ENCODE measurements around the gene CKM.
A peak's percentile ranks its signal among the peaks of the same experiment; 100 is the strongest.

CKM gene

GRCh38 chr19:45322744-45323281 lies at the start of gene CKM:
CKM (minus strand) TSS chr19:45322875; CDS start chr19:45319713, 3,162 bp downstream.
- no peak for DNase-seq

- peak; percentile 94 to 96 for DNase-seq
These were observed 47.9 kb upstream of the CKM start, which contains the start of gene ERCC2 for GRCh38 chr19:45370410-45371204. ERCC2 (minus strand) TSS chr19:45370573; CDS start chr19:45370540, 33 bp downstream.

DNA sequence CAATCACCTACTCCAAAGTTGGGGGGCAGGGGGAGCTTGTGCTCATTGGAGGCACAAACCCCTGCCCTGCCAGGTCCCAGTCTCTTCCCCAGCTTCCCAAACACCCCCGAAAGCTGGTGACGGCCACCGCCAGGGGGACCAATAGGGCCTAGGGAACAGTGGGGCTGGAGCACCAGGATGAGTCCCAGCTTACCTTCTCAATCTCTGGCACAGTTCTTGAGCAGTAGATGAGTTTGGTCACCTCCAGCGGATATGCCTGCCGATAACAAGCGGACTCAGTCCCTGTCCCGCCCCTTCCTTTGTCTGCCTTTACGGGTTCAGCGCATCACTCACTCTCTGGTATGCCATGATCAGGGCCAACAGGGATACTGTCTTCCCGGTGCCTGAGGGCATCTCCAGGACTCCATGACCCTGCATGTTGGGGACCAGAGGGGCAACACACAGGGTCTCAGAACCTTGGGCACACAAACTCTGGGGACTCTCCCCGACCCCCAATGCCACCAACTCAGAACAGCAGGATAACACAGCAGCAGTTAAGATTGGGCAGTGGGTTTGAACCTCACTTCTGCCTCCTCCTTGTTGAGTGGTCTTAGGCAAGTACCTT lies 46.2 kb upstream of the CKM start:
- no peak for DNase-seq

GRCh38 chr19:45368127-45368526 lies 45.5 kb upstream of the CKM start:
- no peak for DNase-seq

- no peak for DNase-seq
These were observed 42.0 kb upstream of the CKM start for GRCh38 chr19:45364696-45365095.

GRCh38 chr19:45363861-45364459 lies 41.3 kb upstream of the CKM start:
- DNase-seq = no peak

GRCh38 chr19:45362291-45362690 lies 39.6 kb upstream of the CKM start:
- no peak for DNase-seq

DNA sequence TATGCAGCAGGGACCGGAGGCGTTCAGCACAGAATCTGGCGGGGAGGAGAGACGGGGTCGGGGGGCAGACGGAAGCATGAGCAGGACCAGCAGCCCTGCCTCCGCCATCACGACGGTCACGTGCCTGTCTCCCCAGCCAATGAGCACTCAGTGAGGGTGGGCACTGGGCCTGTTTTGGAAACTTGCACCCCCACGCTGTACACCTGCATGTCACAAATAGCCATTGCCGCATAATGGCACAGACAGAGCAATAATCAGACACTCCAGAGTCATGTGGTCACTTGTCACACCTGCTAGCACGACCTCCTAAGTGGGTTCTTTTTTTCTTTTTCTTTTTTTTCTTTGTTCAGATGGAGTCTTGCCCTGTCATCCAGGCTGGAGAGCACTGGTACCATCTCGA lies 38.9 kb upstream of the CKM start:
- no peak for DNase-seq

DNA sequence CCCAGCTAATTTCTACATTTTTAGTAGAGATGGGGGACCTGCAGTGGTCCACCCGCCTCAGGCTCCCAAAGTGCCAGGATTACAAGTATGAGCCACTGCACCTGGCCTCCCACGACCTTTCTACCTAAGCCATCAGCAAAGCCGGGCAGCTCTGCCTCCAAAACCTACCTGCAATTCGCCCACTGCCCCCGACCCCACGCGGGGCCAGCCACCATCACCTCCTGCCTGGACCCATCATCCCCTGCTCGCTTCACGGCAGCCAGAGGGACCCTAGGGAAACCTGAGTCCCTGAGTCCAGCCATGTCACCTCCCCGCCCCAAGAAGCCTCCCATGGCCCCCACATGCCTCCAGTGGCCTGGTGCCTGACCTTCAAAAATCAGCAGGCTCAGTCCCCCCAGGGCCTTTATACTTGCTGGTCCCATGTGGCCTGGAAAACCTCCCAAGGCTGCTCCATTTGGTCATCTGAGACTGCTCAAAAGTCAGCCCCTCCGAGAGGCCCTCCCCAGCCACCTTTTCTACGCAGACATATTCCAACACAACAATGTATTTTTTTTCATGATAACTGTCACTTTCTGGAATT lies 35.6 kb upstream of the CKM start:
- DNase-seq = no peak

GRCh38 chr19:45357445-45357783 lies 34.7 kb upstream of the CKM start:
- no peak for DNase-seq

GRCh38 chr19:45356760-45357444 lies 34.2 kb upstream of the CKM start:
- DNase-seq = no peak

DNA sequence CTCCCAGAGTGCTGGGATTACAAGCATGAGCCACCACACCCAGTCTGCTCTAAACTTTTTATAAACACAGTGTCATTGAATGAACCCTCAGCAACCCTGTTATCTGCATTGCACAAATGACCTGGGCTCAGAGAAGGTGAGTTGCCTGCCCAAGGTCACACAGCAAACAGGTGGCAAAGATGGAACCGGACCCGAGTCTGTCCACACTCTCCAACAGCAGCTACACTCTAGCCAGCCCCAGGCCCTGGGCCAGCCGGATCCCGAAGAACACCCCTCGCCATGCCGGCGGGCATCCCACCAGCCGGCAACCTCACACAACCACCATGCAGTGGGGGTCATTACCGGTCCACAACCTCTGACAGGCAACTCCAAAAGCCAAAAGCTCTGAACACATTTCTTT lies 33.2 kb upstream of the CKM start:
- DNase-seq = no peak

DNA sequence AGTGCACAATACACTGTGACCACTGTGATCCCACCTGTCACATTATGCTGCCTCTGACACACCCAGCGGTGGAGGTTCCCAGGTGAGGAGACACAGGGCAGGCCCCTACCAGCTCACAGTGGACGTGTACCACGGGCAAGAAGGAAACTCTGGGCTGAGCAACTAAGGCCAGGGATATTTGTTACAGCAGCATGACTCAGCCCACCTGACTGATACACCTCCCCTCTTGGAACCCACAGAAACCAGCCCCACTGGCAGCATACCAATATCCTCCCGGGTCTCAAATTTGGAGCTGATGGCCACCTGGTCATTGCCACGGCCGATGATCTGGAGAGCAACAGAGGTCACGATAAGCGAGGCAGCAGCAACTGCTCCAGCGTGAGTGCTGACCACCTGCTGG lies 32.7 kb upstream of the CKM start:
- no peak for DNase-seq

GRCh38 chr19:45354241-45354842 lies 31.7 kb upstream of the CKM start:
- DNase-seq = no peak

- DNase-seq = no peak
These were observed 30.5 kb upstream of the CKM start for GRCh38 chr19:45352914-45353796.

GRCh38 chr19:45352471-45352870 lies 29.8 kb upstream of the CKM start:
- DNase-seq = no peak

DNA sequence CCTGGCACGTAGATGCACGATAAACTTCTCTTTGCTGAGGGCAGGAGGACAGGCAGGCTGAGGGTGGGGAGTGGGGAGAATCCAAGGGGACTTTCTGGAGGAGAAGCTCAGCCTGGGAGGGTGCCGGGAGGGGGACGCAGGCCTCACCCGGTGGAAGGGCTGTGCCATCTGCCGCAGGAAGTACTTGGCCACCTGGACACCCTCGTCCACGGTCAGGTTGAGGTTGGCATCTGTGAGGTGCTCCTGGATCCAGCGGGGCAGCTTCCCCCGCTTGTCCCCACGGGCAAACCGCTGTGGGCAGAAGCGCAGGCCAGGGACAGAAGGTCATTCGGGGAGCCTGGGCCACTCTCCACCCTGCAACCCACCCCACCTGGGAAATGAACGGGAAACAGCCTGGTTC lies 29.4 kb upstream of the CKM start:
- no peak for DNase-seq

GRCh38 chr19:45351401-45351952 lies 28.8 kb upstream of the CKM start:
- DNase-seq = no peak

DNA sequence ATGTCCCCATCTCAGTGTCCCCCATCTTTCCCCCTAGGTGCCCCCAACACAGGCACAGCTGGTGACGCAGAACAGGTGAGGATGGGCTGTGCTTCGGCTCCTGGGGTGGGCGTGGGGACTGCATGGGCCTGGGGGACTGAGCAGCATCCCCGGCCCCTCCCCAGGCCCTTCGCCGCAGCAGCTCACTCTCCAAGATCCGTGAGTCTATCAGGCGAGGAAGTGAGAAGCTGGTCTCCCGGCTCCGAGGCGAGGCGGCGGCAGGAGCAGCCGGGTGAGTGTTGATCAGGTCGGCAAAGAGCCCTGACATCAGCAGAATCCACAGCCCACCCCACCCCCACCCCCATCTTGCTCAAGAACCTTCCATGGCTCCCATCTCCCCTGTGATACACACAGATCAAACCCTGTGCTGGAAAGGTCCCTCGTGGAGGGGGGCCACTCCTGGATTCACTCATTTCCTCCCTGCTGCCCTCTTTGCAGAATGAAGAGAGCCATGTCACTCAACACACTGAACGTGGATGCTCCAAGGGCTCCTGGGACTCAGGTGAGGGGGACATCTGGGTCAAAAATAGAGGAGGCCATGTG lies 27.9 kb upstream of the CKM start:
- DNase-seq = no peak

- no peak for DNase-seq
These were observed 26.8 kb upstream of the CKM start for GRCh38 chr19:45349430-45349941.

DNA sequence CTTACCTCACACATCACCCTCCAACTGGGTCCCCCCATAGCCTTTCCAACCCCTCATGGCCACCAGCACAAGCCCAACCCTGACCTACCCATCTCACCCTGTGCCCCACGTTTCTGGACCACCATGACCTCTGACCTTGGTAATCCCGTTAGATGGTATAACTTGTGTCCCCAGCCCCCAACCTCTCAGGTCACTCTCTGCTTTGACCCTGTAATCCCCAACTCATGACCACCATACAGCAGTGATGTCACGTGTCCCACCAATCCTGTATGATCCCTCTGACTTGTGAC lies 26.4 kb upstream of the CKM start:
- no peak for DNase-seq

All from bone marrow (tissue), 2 donors.